SK-N-SH treated with all-trans-retinoic acid at 6 μM for 48 hours (cell line): ENCODE measurements around the gene SFXN5.

Source experiments
- ATAC-seq: fragments of 200-7000 bp; cut with Tn5 transposase; 3 replicates; pipeline ENCODE4 v1.9.1; 2020; ENCODE audit warnings: mild to moderate bottlenecking, moderate library complexity
- ARNTL ChIP-seq: fragments of 450-650 bp; formaldehyde crosslinking; IDR thresholded peaks from 2 replicates; pipeline ENCODE4 v1.5.0; 2020; ENCODE audit warnings: low read depth, mild to moderate bottlenecking, moderate library complexity, borderline replicate concordance
- BACH2 ChIP-seq: fragments of 250-450 bp; sonication (Bioruptor Pico); IDR thresholded peaks from 2 replicates; pipeline ENCODE4 v1.9.0; 2021; ENCODE audit warnings: mild to moderate bottlenecking, borderline replicate concordance
- CREB5 ChIP-seq: fragments of 250-450 bp; sonication (Bioruptor Pico); IDR thresholded peaks from 2 replicates; pipeline ENCODE4 v1.5.1; 2020; ENCODE audit warnings: low read depth, mild to moderate bottlenecking, moderate library complexity
- CSDC2 ChIP-seq: fragments of 250-450 bp; sonication (Bioruptor Pico); IDR thresholded peaks from 2 replicates; pipeline ENCODE4 v1.5.0; 2020; ENCODE audit warnings: mild to moderate bottlenecking, moderate library complexity
- ESRRG ChIP-seq: fragments of 250-450 bp; sonication (Bioruptor Pico); IDR thresholded peaks from 2 replicates; pipeline ENCODE4 v1.6.1; 2021; ENCODE audit warnings: mild to moderate bottlenecking
- GLIS3 ChIP-seq: fragments of 250-450 bp; sonication (Bioruptor Pico); IDR thresholded peaks from 2 replicates; pipeline ENCODE4 v1.5.0; 2020; ENCODE audit warnings: mild to moderate bottlenecking, moderate library complexity
- ISL1 ChIP-seq: fragments of 250-450 bp; sonication (Bioruptor Pico); IDR thresholded peaks from 2 replicates; pipeline ENCODE4 v2.1.2; 2022; ENCODE audit warnings: mild to moderate bottlenecking, moderate library complexity
- OSR1 ChIP-seq: fragments of 250-450 bp; sonication (Bioruptor Pico); IDR thresholded peaks from 2 replicates; pipeline ENCODE4 v1.8.0; 2022; ENCODE audit warnings: moderate library complexity, mild to moderate bottlenecking, inconsistent platforms
- POU6F1 ChIP-seq: fragments of 250-450 bp; sonication (Bioruptor Pico); IDR thresholded peaks from 2 replicates; pipeline ENCODE4 v1.8.0; 2021; ENCODE audit warnings: low read depth, mild to moderate bottlenecking, moderate library complexity, borderline replicate concordance
- PPARA ChIP-seq: fragments of 250-450 bp; sonication (Bioruptor Pico); IDR thresholded peaks from 2 replicates; pipeline ENCODE4 v1.5.0; 2020; ENCODE audit warnings: mild to moderate bottlenecking, borderline replicate concordance
- RARB ChIP-seq: fragments of 250-450 bp; sonication (Bioruptor Pico); IDR thresholded peaks from 2 replicates; pipeline ENCODE4 v1.8.0; 2021; ENCODE audit warnings: mild to moderate bottlenecking, moderate library complexity
- SNAI2 ChIP-seq: fragments of 250-450 bp; sonication (Bioruptor Pico); IDR thresholded peaks from 2 replicates; pipeline ENCODE4 v1.5.0; 2020; ENCODE audit warnings: mild to moderate bottlenecking, moderate library complexity
- TCF4 ChIP-seq: fragments of 250-450 bp; sonication (Bioruptor Pico); IDR thresholded peaks from 2 replicates; pipeline ENCODE4 v1.8.0; 2021; ENCODE audit warnings: mild to moderate bottlenecking, moderate library complexity, borderline replicate concordance
- TOX ChIP-seq: fragments of 250-450 bp; sonication (Bioruptor Pico); IDR thresholded peaks from 2 replicates; pipeline ENCODE4 v1.8.0; 2021; ENCODE audit warnings: mild to moderate bottlenecking, moderate library complexity, borderline replicate concordance
- TSHZ2 ChIP-seq: fragments of 250-450 bp; sonication (Bioruptor Pico); IDR thresholded peaks from 2 replicates; pipeline ENCODE4 v1.5.0; 2020; ENCODE audit warnings: mild to moderate bottlenecking, moderate library complexity
- ZC3H10 ChIP-seq: fragments of 250-450 bp; sonication (Bioruptor Pico); IDR thresholded peaks from 2 replicates; pipeline ENCODE4 v1.5.1; 2021; ENCODE audit warnings: mild to moderate bottlenecking, moderate library complexity
- ZFP3 ChIP-seq: fragments of 250-450 bp; sonication (Bioruptor Pico); IDR thresholded peaks from 2 replicates; pipeline ENCODE4 v1.5.0; 2020; ENCODE audit warnings: mild to moderate bottlenecking, moderate library complexity
- ZFP30 ChIP-seq: fragments of 450-650 bp; formaldehyde crosslinking; IDR thresholded peaks from 2 replicates; pipeline ENCODE4 v1.5.0; 2022; ENCODE audit warnings: mild to moderate bottlenecking, moderate library complexity
- ZNF565 ChIP-seq: fragments of 450-650 bp; formaldehyde crosslinking; conservative IDR thresholded peaks from 2 replicates; pipeline ENCODE4 v1.5.0; 2020; ENCODE audit warnings: low read depth, mild to moderate bottlenecking, moderate library complexity
- ZNF70 ChIP-seq: fragments of 450-650 bp; formaldehyde crosslinking; IDR thresholded peaks from 2 replicates; pipeline ENCODE4 v1.5.0; 2020; ENCODE audit warnings: mild to moderate bottlenecking, moderate library complexity
- ZNF8 ChIP-seq: fragments of 450-650 bp; formaldehyde crosslinking; IDR thresholded peaks from 2 replicates; pipeline ENCODE4 v1.5.0; 2020; ENCODE audit warnings: mild to moderate bottlenecking, moderate library complexity

SFXN5 gene

DNA sequence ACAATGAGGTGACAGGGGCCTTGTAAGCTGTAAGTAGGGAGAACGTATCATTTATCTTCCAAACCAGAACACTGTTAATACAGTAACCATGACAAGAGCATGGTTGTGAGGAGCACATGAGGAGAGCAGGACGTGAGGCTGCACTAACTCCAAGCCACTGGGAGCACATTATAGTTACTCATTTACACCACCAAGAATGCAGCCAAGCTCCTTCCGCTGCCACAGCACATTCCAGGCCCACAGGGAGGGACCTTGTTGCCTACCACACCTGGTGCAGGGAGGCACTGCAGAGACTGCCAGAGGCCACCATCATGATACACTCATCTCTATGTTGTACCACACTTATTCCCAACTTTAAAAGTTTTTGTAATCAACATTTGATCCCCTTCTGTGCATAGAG, 13.5 kb upstream of the SFXN5 start:
- ATAC-seq: no peak
- no peak for TF ChIP-seq TOX
- no peak for TF ChIP-seq ISL1 (CRISPR knock-in tag)
- no peak for TF ChIP-seq CREB5 (CRISPR knock-in tag)
- TF ChIP-seq ZFP3 (CRISPR knock-in tag): no peak
- TF ChIP-seq RARB (CRISPR knock-in tag): no peak
- TF ChIP-seq ZNF70: no peak
- TF ChIP-seq OSR1 (CRISPR knock-in tag): no peak
- TF ChIP-seq SNAI2: no peak
- TF ChIP-seq TSHZ2: no peak
- TF ChIP-seq POU6F1 (CRISPR knock-in tag): no peak
- no peak for TF ChIP-seq ARNTL (CRISPR knock-in tag)
- TF ChIP-seq TCF4: no peak
- no peak for TF ChIP-seq CSDC2 (CRISPR knock-in tag)
- no peak for TF ChIP-seq GLIS3 (CRISPR knock-in tag)

DNA sequence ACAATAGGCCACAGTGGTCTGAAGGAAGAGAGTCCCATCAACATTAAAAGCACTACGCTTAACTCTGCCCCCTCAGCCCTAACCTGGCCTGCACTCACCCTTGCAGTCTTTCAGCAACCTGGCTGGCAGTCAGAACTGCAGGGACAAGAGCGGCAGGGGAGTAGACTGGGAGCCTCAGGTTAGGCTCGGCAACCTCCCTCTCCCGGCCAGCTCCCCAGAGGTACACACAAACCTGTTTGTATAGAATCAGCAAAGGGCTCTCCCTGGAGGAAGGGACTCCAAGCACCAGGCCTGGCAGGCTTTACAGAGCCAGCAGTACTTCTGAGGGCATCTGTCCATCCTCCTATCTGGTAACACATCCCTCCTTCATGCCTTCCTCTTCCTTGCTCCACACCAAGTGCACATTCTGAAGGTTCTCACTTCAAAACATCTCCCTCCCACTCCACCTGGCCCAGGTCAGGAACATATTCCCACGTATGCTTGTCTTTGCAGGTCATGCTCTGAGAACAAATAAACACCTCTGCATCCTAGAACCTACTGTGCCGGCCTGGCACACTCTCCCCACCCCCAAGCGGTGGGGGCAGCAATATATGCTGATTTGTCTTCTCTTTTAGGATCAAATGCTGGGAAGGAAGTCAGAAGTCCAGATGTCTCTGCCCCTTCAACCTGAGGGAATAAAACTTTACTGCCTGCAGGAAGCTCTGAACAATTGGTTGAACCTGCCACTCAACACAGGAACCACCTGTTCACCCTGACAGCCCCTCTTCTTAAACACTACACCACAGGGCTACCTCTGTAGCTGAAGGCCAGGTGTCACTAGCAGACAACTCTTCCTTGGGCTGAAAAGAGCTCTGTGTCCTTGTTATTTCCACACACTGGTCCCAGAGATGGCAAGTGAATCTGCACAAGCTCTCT, 12.6 kb upstream of the SFXN5 start:
- no peak for ATAC-seq
- no peak for TF ChIP-seq ZC3H10 (CRISPR knock-in tag)
- no peak for TF ChIP-seq TOX
- TF ChIP-seq ZFP30 (CRISPR knock-in tag): no peak
- TF ChIP-seq PPARA (CRISPR knock-in tag): no peak
- no peak for TF ChIP-seq GLIS3 (CRISPR knock-in tag)
- no peak for TF ChIP-seq ZNF70
- no peak for TF ChIP-seq ISL1 (CRISPR knock-in tag)
- TF ChIP-seq ARNTL (CRISPR knock-in tag): no peak
- TF ChIP-seq RARB (CRISPR knock-in tag): no peak
- no peak for TF ChIP-seq ZNF8 (CRISPR knock-in tag)
- no peak for TF ChIP-seq BACH2 (CRISPR knock-in tag)
- TF ChIP-seq POU6F1 (CRISPR knock-in tag): no peak
- no peak for TF ChIP-seq SNAI2
- no peak for TF ChIP-seq ZFP3 (CRISPR knock-in tag)
- no peak for TF ChIP-seq ESRRG (CRISPR knock-in tag)
- TF ChIP-seq TSHZ2: no peak
- no peak for TF ChIP-seq ZNF565 (CRISPR knock-in tag)
